Colonic mucosa (tissue), 4 donors: Measurements from ENCODE around the gene MYH11. TPM values are rescaled to one million over a fixed set of nuclear protein-coding genes. Genes with fewer than 3 reads are reported as not detected.
"Not testable (repeated sequence)": the region's sequence is repeated elsewhere in the genome, so short reads cannot be mapped to it uniquely, and the experiment has no call there.

Experiments
- DNase-seq: peaks from one replicate; pipeline ENCODE4 v3.0.0-alpha.2; 2020
- H3K27ac ChIP-seq: fragments of 200-600 bp; one replicate; pipeline ENCODE4 v1.8.0; 2021
- H3K27me3 ChIP-seq: fragments of 200-600 bp; one replicate; pipeline ENCODE4 v1.8.0; 2021
- H3K36me3 ChIP-seq: fragments of 200-600 bp; one replicate; pipeline ENCODE4 v1.8.0; 2021
- H3K4me1 ChIP-seq: fragments of 200-600 bp; one replicate; pipeline ENCODE4 v1.8.0; 2021; ENCODE audit warnings: mild to moderate bottlenecking
- H3K4me3 ChIP-seq: fragments of 200-600 bp; one replicate; pipeline ENCODE4 v1.8.0; 2021
- H3K9ac ChIP-seq, 2 donors: one replicate each; pipeline ENCODE4 v1.7.0; 2013; ENCODE audit warnings: control low read depth in 2 of 2, low read depth in 2 of 2, low read length in 2 of 2
- H3K9me3 ChIP-seq: fragments of 200-600 bp; one replicate; pipeline ENCODE4 v1.8.0; 2021
- CTCF ChIP-seq: fragments of 200-600 bp; IDR thresholded peaks from one replicate; pipeline ENCODE4 v1.8.0; 2022; ENCODE audit warnings: antibody characterized with exemption, mild to moderate bottlenecking
- intact Hi-C: fragments of 100-400 bp; cut with DNase I; formaldehyde crosslinking; loops from one replicate; pipeline ENCODE4 v1.14.1; 2022
- total RNA-seq, 2 donors: library from RNA; stranded (reverse); fragmentation: NEBNext Ultra II Directional in 1 of 2; extraction: Animal tissue kit (Norgen Biotek cat#: 25700) in 1 of 2; gene quantifications; one replicate each; pipeline ENCODE4 v1.2.1, GENCODE V29; 2021
- donor health status: healthy.
- donor health status: DM: no; HTN: no; CAD: no.
- donor health status: DM: no; HTN: no; CAD: no.

The MYH11 gene
- total RNA-seq, 2 donors from 2014 or later, result 30.0 to 770 TPM

- H3K9ac ChIP-seq, result no peak overlapping the region
Measured at GRCh38 chr16:15701367-15701766, 155.5 kb downstream of the MYH11 start.

DNA sequence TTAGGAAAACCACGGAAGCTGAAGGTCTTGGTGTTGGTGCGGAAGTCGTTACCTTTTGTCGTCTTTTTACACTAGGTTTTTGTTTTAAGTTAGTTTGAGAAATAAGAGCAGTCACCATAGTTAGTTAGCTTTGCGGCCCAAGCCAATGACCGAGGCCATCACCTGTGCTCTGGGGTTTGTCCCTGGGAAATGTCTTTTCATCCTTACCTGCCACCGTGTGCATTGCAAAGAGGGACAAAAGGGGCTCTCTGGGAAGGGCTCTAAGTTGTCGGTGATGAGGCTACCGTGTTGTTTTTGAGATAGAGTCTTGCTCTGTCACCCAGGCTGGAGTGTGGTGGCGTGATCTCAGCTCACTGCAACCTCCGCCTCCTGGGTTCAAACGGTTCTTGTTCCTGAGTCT lies 157.0 kb downstream of the MYH11 start:
- no peak for TF ChIP-seq CTCF
- DNase-seq, result no peak
- peaks cover 19% of the 10 kb centered on the region for H3K36me3 ChIP-seq
- no peak overlapping the region for H3K27ac ChIP-seq
- no peaks in the 10 kb centered on the region for H3K27me3 ChIP-seq
- H3K4me3 ChIP-seq, result no peak overlapping the region
- no peaks in the 10 kb centered on the region for H3K4me1 ChIP-seq
- intact Hi-C loops, result loop anchor here (5.0 kb wide), 1 partner anchor 178 kb away; no protein-coding TSS in a partner anchor
- no peaks in the 10 kb centered on the region for H3K9me3 ChIP-seq
- H3K9ac ChIP-seq, result no peak overlapping the region

More at GRCh38 chr16:15701367-15701766, 155.5 kb downstream of the MYH11 start:
- Histone ChIP-seq H3K36me3 (peaks cover 17% of the 10 kb centered on the region), H3K9me3 (no peaks in the 10 kb centered on the region), H3K27ac (no peak overlapping the region), H3K4me3 (no peak overlapping the region), H3K27me3 (no peaks in the 10 kb centered on the region), H3K4me1 (no peaks in the 10 kb centered on the region)
- no peak for TF ChIP-seq CTCF
- intact Hi-C loops, result loop anchor here (5.0 kb wide), 1 partner anchor 179 kb away; no protein-coding TSS in a partner anchor
- DNase-seq, result no peak

DNA sequence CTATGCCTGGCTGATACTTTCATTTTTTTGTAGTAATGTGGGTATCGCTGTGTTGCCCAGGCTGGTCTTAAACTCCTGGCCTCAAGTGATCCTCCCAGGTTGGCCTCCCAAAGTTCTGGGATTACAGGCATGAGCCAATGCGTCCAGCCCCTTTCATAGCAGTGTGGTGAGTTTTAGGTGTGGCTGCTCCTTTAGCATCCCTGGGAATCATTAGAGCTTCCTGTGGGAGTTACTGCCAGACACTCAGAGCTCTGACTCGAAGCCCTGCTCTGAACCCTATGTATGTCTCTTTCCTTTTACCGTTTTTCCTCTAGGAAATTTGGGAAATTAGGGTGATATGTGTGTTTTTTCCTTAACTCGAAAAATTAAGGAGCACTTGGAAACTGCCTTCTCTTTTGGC lies 162.3 kb downstream of the MYH11 start:
- H3K4me1 ChIP-seq, result no peaks in the 10 kb centered on the region
- H3K9me3 ChIP-seq, result no peaks in the 10 kb centered on the region
- no peak for DNase-seq
- H3K36me3 ChIP-seq, result peaks cover 21% of the 10 kb centered on the region
- H3K27ac ChIP-seq, result no peak overlapping the region
- no peaks in the 10 kb centered on the region for H3K27me3 ChIP-seq
- H3K4me3 ChIP-seq, result no peak overlapping the region
- H3K9ac ChIP-seq, result no peak overlapping the region
- intact Hi-C loops, result no loop called here
- TF ChIP-seq CTCF, result no peak

DNA sequence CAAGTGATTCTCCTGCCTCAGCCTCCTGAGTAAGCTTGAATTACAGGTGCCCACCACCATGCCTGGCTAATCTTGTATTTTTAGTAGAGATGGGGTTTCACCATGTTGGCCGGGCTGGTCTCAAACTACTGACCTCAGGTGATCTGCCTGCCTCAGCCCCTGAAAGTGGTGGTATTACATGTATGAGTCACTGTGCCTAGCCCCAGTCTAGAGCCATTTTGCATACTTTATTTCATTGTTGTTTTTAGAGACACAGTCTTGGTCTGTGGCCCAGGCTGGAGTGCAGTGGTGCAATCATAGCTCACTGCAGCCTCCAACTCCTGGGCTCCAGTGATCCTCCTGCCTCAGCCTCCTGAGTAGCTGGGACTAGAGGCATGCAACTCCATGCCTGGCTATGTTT lies 164.3 kb downstream of the MYH11 start:
- H3K27me3 ChIP-seq, H3K4me1 ChIP-seq, DNase-seq, H3K27ac ChIP-seq, intact Hi-C loops, H3K4me3 ChIP-seq, H3K9ac ChIP-seq, H3K9me3 ChIP-seq: not testable (repeated sequence)
- H3K36me3 ChIP-seq, result peaks cover 22% of the 10 kb centered on the region

- no peak for DNase-seq
- H3K4me1 ChIP-seq, result no peaks in the 10 kb centered on the region
- no peak for TF ChIP-seq CTCF
- H3K9ac ChIP-seq, result no peak overlapping the region
- H3K27ac ChIP-seq, result no peak overlapping the region
- H3K36me3 ChIP-seq, result peaks cover 21% of the 10 kb centered on the region
- H3K27me3 ChIP-seq, result no peaks in the 10 kb centered on the region
- intact Hi-C loops, result no loop called here
- H3K4me3 ChIP-seq, result no peak overlapping the region
- no peaks in the 10 kb centered on the region for H3K9me3 ChIP-seq
Measured at GRCh38 chr16:15691046-15691445, 165.8 kb downstream of the MYH11 start.

GRCh38 chr16:15690296-15690695 lies 166.5 kb downstream of the MYH11 start:
- Histone ChIP-seq H3K27ac (no peak overlapping the region), H3K36me3 (peaks cover 21% of the 10 kb centered on the region), H3K9ac (no peak overlapping the region), H3K27me3 (no peaks in the 10 kb centered on the region), H3K4me3 (no peak overlapping the region), H3K4me1 (no peaks in the 10 kb centered on the region), H3K9me3 (no peaks in the 10 kb centered on the region)
- DNase-seq, result no peak
- no peak for TF ChIP-seq CTCF
- intact Hi-C loops, result no loop called here
